ENCODE results near the gene CDKAL1.
"Not testable (repeated sequence)": the region's sequence is repeated elsewhere in the genome, so short reads cannot be mapped to it uniquely, and the experiment has no call there.

The CDKAL1 gene

GRCh38 chr6:20554817-20555216 is 20.6 kb downstream of the CDKAL1 start:
- DNase-seq, result no peak

GRCh38 chr6:20559924-20560551 is 25.8 kb downstream of the CDKAL1 start:
- no peak for DNase-seq

GRCh38 chr6:20563377-20563776 is 29.1 kb downstream of the CDKAL1 start:
- DNase-seq, result no peak

GRCh38 chr6:20564269-20564668 is 30.0 kb downstream of the CDKAL1 start:
- DNase-seq, result peak in 2 of 4 experiments; percentile 43 to 49

GRCh38 chr6:20564777-20565176 is 30.5 kb downstream of the CDKAL1 start:
- no peak for DNase-seq

GRCh38 chr6:20565342-20565741 is 31.1 kb downstream of the CDKAL1 start:
- no peak for DNase-seq

GRCh38 chr6:20566109-20566508 is 31.9 kb downstream of the CDKAL1 start:
- DNase-seq, result no peak

- DNase-seq, result no peak
Measured at GRCh38 chr6:20569000-20569610, 34.8 kb downstream of the CDKAL1 start.

- no peak for DNase-seq
Measured at GRCh38 chr6:20571261-20571660, 37.0 kb downstream of the CDKAL1 start.

GRCh38 chr6:20572288-20572687 is 38.0 kb downstream of the CDKAL1 start:
- no peak for DNase-seq

- DNase-seq, result peak; percentile 42 to 80 (median 66)
Measured at GRCh38 chr6:20572940-20573339, 38.7 kb downstream of the CDKAL1 start.

- DNase-seq, result no peak
Measured at GRCh38 chr6:20574355-20574754, 40.1 kb downstream of the CDKAL1 start.

- no peak for DNase-seq
Measured at GRCh38 chr6:20575125-20575524, 40.9 kb downstream of the CDKAL1 start.

- DNase-seq, result no peak
Measured at GRCh38 chr6:20575704-20576451, 41.6 kb downstream of the CDKAL1 start.

GRCh38 chr6:20577173-20577688 is 43.0 kb downstream of the CDKAL1 start:
- no peak for DNase-seq

GRCh38 chr6:20581070-20581469 is 46.8 kb downstream of the CDKAL1 start:
- no peak for DNase-seq

- no peak for DNase-seq
Measured at GRCh38 chr6:20582586-20583443, 48.6 kb downstream of the CDKAL1 start.

- no peak for DNase-seq
Measured at GRCh38 chr6:20583444-20583800, 49.2 kb downstream of the CDKAL1 start.

- no peak for DNase-seq
Measured at GRCh38 chr6:20584100-20584731, 50.0 kb downstream of the CDKAL1 start.

GRCh38 chr6:20589266-20589665 is 55.0 kb downstream of the CDKAL1 start:
- peak in 2 of 4 experiments; percentile 26 to 47 for DNase-seq

- not testable (repeated sequence) for DNase-seq
Measured at GRCh38 chr6:20590476-20590875, 56.2 kb downstream of the CDKAL1 start.

- DNase-seq, result not testable (repeated sequence)
Measured at GRCh38 chr6:20594299-20594853, 60.1 kb downstream of the CDKAL1 start.
